CD4-positive, alpha-beta T cell treated with Interleukin-21 for 1 hour (primary cell): ENCODE measurements around the gene RTN4IP1.
"Not testable (repeated sequence)": the region's sequence is repeated elsewhere in the genome, so short reads cannot be mapped to it uniquely, and the experiment has no call there.

Experiments
- DNase-seq: peaks from one replicate; pipeline ENCODE4 v3.0.0-alpha.2; 2020

The RTN4IP1 gene

DNA sequence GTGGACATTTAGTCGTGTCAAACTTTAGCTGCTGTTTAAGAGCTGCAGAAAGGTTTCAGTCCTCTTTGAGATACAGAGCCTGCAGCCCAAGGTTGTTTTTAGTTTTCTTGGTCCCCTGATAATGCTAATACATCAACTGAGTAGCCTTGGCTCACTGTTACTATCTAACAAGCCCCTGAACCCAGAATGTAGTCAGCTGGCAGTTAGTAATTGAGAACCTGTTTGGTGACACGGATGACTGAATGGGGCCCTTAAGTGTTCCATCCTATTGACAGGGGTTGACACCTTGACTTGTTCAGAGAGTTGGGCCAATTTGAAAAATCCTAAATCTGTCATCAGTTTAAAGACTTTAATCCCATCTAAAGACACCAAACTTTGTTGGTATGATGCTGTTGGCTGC, 2.8 kb downstream of the RTN4IP1 start:
- DNase-seq: no peak

GRCh38 chr6:106623039-106623438, 6.3 kb downstream of the RTN4IP1 start:
- no peak for DNase-seq

DNA sequence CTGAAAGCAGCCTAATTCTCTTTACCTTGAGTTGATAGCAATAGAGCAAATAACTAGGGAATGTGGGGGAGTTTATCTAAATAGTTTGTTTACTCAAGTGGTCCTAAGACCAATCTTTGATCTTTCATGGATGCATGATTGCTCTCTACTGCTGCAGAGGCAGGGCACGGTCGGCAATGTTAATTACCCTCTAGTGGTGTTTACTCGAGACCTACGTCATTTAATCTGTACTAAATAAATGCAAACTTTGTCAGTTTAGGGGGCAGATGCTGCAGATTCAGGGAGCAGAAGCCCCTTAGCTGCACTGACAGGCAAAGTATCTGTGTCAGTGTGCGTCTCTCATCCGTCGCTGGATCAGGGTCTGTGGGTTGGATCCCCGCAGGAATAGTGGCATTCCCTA, 6.9 kb downstream of the RTN4IP1 start:
- DNase-seq: no peak

GRCh38 chr6:106620931-106621672, 8.2 kb downstream of the RTN4IP1 start:
- no peak for DNase-seq

DNA sequence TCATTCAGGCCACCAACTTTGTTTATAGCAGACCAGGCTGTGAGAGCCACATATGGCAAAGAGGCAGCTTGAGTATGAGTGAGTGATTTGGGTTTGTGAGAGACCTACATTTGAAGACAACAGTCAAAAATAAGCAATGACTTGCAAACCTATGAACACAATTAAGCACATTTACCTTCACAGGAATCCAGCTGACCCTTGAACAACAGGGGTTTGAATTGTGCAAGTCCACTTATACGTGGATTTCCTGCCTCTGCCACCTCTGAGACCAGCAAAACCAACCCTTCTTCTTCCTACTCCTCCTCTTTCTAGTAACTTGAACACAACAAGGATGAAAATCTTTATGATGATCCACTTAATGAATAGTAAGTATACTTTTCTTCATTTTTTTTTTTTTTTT, 10.1 kb downstream of the RTN4IP1 start:
- no peak for DNase-seq

DNA sequence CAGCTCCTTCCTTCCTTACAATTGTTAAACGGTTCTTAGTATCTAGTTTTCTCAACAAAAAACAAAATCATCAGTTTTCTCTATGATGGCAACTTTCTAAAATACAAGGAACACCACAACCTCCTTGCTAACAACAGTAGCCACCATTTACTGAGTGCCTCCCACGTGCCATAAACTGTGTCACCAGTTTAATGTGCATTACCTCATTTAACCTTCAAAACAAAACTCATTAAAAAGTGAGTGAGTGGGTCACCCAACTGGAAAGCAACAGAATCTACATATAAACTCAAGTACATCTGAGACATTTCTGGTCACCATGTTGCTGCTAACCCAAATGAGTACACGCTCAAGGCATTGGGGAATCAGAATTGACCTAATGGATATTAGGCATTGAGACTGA, 11.0 kb downstream of the RTN4IP1 start:
- no peak for DNase-seq

DNA sequence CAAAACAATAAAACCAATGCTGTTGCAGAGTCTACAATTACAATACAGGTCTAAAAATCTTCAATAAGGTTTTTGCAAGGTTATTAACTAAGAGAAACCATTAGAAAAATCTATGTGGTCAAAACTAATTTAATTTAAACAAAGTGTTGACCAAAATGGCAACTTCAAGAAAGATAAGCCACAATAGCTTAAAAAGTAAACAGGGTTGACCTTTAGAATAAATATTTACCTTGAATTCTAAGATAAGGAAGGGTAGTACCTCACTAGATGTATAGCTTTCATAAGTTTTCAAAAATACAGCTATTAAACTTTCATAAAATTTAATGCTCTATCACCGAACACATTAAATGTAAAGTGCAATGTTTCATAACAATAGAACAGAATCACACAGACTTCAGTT, 11.4 kb downstream of the RTN4IP1 start:
- no peak for DNase-seq

- no peak for DNase-seq
These were observed 12.0 kb downstream of the RTN4IP1 start for GRCh38 chr6:106617302-106617701.

DNA sequence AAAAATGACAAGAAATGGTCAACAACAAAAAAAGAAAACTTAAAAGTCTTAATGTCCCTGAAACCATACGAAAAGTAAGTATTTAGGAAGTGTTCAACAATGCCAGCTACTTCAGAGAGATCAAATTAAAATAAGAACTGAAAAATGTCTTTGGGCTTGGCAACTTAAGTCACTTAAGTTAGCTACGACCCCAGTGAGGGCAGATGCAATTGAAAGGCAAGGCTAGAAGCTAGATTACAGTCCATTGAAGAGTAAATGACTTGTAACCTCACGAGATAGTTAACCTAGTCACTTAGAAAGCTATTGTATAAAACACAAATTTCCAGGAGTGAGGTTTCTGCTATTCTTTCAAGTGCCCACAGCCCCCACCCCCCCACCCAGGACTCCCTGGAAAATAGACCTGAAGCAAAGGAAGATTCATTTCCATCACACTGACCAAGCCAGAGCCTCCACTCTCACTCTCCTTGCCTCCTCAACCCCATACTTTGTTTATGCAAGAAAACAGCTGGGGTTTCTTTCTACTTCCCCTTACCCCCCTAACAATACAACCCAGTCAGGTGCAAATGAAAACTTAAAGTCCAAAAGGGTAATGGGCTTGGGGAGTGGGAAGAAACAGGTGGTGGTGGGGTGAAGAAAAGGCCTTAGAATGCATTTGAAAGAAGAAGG, 14.6 kb downstream of the RTN4IP1 start:
- no peak for DNase-seq

- DNase-seq: no peak
These were observed 15.1 kb downstream of the RTN4IP1 start for GRCh38 chr6:106614166-106614565.

GRCh38 chr6:106613590-106613989, 15.7 kb downstream of the RTN4IP1 start:
- DNase-seq: no peak

- DNase-seq: no peak
These were observed 16.5 kb downstream of the RTN4IP1 start for GRCh38 chr6:106612671-106613416.

DNA sequence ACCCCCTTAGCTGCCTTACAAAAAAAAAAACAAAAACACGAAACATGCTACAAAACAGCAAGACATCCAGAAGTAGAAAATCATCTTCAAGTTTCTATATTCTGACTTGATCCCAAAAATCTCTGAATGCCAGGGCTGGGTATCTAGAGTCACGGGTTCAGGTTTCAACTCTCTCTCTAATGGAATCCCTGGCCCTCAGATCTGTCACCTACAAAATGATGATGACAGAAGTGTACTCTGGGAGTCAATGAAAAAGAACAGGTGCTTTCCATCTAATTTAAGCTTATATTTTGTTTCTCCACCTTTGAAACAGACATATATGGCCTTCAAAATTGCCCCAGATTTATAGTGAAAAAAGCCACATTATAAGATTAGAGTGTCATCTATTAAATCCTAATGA, 18.3 kb downstream of the RTN4IP1 start:
- no peak for DNase-seq

- no peak for DNase-seq
These were observed 19.6 kb downstream of the RTN4IP1 start for GRCh38 chr6:106609699-106610098.

DNA sequence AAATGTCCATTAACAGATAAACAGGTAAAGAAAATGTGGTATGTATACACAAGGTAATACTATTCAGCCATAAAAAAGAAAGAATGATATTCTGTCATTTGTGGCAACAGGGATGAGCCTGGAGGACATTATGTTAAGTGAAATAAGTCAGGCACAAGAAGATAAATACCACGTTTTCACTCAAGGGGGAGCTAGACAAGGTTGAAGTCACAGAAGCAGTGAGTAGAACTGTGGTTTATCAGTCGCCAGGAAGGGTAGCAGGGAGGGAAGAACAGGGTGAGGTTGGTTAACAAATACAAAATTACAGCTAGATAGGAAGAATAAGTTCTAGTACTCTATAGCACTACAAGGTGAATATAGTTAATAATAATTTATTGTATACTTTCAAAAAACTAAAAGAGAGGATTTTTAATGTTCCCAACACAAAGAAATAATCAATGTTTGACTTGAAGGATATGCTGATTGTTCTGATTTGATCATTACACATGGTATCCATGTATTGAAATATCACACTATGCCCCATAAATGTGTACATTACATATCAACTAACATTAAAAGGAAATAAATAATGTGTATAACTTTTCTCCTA, 21.1 kb downstream of the RTN4IP1 start:
- peak; percentile 64 for DNase-seq

DNA sequence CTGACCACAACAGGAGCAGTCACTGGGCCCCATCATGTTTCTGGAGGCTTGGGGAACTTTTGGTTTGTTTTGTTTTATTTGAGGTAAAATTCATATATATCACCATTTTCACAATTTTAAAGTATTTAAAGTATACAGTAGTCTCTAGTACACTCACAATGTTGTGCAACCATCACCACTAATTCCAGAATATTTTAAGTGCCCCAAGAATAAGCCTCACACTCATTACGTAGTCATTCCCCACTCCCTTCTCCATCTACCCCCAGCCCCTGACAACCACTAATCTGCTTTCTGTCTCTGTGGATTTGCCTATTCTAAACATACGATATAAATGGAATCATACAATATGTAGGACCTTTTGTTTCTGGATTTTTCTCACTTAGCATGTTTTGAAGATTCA, 29.0 kb downstream of the RTN4IP1 start:
- DNase-seq: no peak

- DNase-seq: no peak
These were observed 29.9 kb downstream of the RTN4IP1 start for GRCh38 chr6:106599440-106599839.

DNA sequence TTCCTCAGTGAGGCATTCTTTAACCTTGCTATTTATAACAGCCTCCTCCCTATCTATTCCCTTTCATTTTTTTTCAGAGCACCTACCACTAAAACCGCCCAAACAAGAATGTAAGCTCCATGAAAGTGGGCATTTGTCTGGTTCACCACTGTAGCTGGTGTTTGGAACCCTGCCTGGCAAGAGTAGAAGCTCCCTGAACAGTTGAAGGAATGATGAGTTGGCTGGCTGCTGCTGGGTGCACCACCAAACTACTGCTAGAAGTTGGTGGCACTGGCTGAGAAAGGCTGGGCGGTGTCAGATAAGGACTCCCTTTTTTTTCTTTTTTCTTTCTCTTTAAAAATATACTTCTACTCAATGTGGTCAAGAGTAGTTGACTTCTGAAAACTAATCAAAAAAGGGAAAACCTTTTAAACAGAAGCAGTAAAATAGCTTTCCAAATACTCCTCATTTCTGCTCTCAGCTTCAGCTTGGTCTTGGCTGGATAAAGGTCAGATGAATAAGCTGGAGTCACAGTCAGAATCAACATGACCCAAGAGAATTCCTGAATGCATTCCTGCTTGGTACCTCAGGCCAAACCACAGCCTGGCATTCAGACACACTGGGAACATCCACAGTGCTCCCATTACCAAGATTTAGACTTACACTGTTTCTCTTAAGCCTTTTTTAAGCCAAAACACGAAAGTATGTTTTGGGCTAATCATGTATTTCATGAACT, 38.0 kb downstream of the RTN4IP1 start:
- no peak for DNase-seq

GRCh38 chr6:106588937-106589336, 40.4 kb downstream of the RTN4IP1 start:
- DNase-seq: not testable (repeated sequence)

- DNase-seq: no peak
These were observed 42.4 kb downstream of the RTN4IP1 start for GRCh38 chr6:106586815-106587415.

DNA sequence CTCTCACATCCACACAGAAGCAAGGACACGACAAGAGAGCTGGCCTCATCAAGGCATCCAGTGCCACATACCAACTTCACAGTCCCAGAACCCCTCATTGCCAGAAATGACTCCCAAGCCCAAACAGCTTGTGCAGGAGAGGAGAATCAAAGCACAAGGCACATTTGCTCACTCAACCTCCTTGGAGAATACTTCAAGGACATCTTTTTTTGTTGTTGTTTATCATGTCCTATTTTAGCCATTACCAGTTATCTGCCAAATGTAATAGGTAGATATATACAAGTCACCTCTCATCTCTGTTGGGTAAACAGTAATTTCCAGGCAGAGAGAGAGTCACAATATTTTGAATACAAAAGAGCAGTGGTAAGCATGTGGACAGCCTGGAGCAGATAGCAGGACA, 47.8 kb downstream of the RTN4IP1 start:
- DNase-seq: no peak

GRCh38 chr6:106579281-106579680, 50.0 kb downstream of the RTN4IP1 start:
- DNase-seq: no peak
